ENCODE data around the gene ZBTB4. TPM values are rescaled to one million over a fixed set of nuclear protein-coding genes. Genes with fewer than 3 reads are reported as not detected.
"Not testable (repeated sequence)": the region's sequence is repeated elsewhere in the genome, so short reads cannot be mapped to it uniquely, and the experiment has no call there.

ZBTB4 gene
- total and polyA plus RNA-seq, 5 donors, result 41.7 to 86.2 (median 81.4) TPM

- H3K9me3 ChIP-seq (ENCODE audit: control insufficient read depth, low read length); H3K27me3 ChIP-seq (ENCODE audit: control insufficient read depth, insufficient read depth); DNase-seq; H3K4me3 ChIP-seq (ENCODE audit: low read length); ATAC-seq; intact Hi-C loops (cut with DNase I): not testable (repeated sequence)
- peaks cover 15% of the 10 kb centered on the region for H3K4me1 ChIP-seq (ENCODE audit: control insufficient read depth, insufficient read depth, low read length)
- H3K27ac ChIP-seq (ENCODE audit: low read length), result peak overlapping the region; percentile 30
- 66% methylated on average over 8 of the region's 8 CpGs for WGBS
These were observed 8.9 kb downstream of the ZBTB4 start for GRCh38 chr17:7470457-7470973.

GRCh38 chr17:7469843-7470242 is 9.6 kb downstream of the ZBTB4 start:
- DNase-seq; H3K4me3 ChIP-seq (ENCODE audit: low read length); ATAC-seq; H3K9me3 ChIP-seq (ENCODE audit: control insufficient read depth, low read length); H3K27me3 ChIP-seq (ENCODE audit: control insufficient read depth, insufficient read depth); intact Hi-C loops (cut with DNase I); H3K27ac ChIP-seq (ENCODE audit: low read length): not testable (repeated sequence)
- 91% methylated on average over 12 of the region's 12 CpGs for WGBS
- H3K4me1 ChIP-seq (ENCODE audit: control insufficient read depth, insufficient read depth, low read length), result peaks cover 14% of the 10 kb centered on the region

GRCh38 chr17:7468804-7469389 is 10.5 kb downstream of the ZBTB4 start:
- intact Hi-C loops (cut with DNase I), result no loop called here
- peaks cover 11% of the 10 kb centered on the region for H3K4me1 ChIP-seq (ENCODE audit: control insufficient read depth, insufficient read depth, low read length)
- no peak overlapping the region for H3K27ac ChIP-seq (ENCODE audit: low read length)
- 77% methylated on average over 12 of the region's 12 CpGs for WGBS
- no peaks in the 10 kb centered on the region for H3K27me3 ChIP-seq (ENCODE audit: control insufficient read depth, insufficient read depth)
- no peaks in the 10 kb centered on the region for H3K9me3 ChIP-seq (ENCODE audit: control insufficient read depth, low read length)
- peak in 1 of 3 donors; percentile 22 for DNase-seq
- no peak for ATAC-seq
- H3K4me3 ChIP-seq (ENCODE audit: low read length), result no peak overlapping the region

- Histone ChIP-seq H3K9me3 (ENCODE audit: control insufficient read depth, low read length) (no peaks in the 10 kb centered on the region), H3K27me3 (ENCODE audit: control insufficient read depth, insufficient read depth) (no peaks in the 10 kb centered on the region), H3K4me3 (ENCODE audit: low read length) (no peak overlapping the region), H3K27ac (ENCODE audit: low read length) (no peak overlapping the region), H3K4me1 (ENCODE audit: control insufficient read depth, insufficient read depth, low read length) (peaks cover 11% of the 10 kb centered on the region)
- DNase-seq, result peak in 1 of 3 donors; percentile 22
- intact Hi-C loops (cut with DNase I), result no loop called here
- no peak for ATAC-seq
- 85% methylated on average over 11 of the region's 11 CpGs for WGBS
These were observed 11.1 kb downstream of the ZBTB4 start for GRCh38 chr17:7468290-7468689.

- no peaks in the 10 kb centered on the region for H3K27me3 ChIP-seq (ENCODE audit: control insufficient read depth, insufficient read depth)
- ATAC-seq (no peak), DNase-seq (no peak)
- 94% methylated on average over 3 of the region's 3 CpGs for WGBS
- no peak overlapping the region for H3K4me3 ChIP-seq (ENCODE audit: low read length)
- H3K9me3 ChIP-seq (ENCODE audit: control insufficient read depth, low read length), result no peaks in the 10 kb centered on the region
- intact Hi-C loops (cut with DNase I), result loop anchor here in 1 of 4 donors (2.0 kb wide), 1 partner anchor 17 kb away; no protein-coding TSS in a partner anchor
- H3K4me1 ChIP-seq (ENCODE audit: control insufficient read depth, insufficient read depth, low read length), result peaks cover 11% of the 10 kb centered on the region
- H3K27ac ChIP-seq (ENCODE audit: low read length), result peak overlapping the region; percentile 83
These were observed 11.9 kb downstream of the ZBTB4 start for GRCh38 chr17:7467498-7467897.

GRCh38 chr17:7466639-7467341 is 12.6 kb downstream of the ZBTB4 start:
- DNase-seq (peak; percentile 87 to 90 (median 88)), ATAC-seq (peak; percentile 43 to 69)
- Histone ChIP-seq H3K4me1 (ENCODE audit: control insufficient read depth, insufficient read depth, low read length) (peaks cover 10% of the 10 kb centered on the region), H3K9me3 (ENCODE audit: control insufficient read depth, low read length) (no peaks in the 10 kb centered on the region), H3K4me3 (ENCODE audit: low read length) (no peak overlapping the region), H3K27me3 (ENCODE audit: control insufficient read depth, insufficient read depth) (no peaks in the 10 kb centered on the region), H3K27ac (ENCODE audit: low read length) (peak overlapping the region; percentile 83)
- intact Hi-C loops (cut with DNase I), result loop anchor here in 1 of 4 donors (2.0 kb wide), 1 partner anchor 16 kb away; no protein-coding TSS in a partner anchor
- 60% methylated on average over 16 of the region's 16 CpGs for WGBS

- 68% methylated on average over 9 of the region's 9 CpGs for WGBS
- intact Hi-C loops (cut with DNase I), result loop anchor here in 1 of 4 donors (2.0 kb wide), 1 partner anchor 15 kb away; no protein-coding TSS in a partner anchor
- H3K4me1 ChIP-seq (ENCODE audit: control insufficient read depth, insufficient read depth, low read length), result peaks cover 9% of the 10 kb centered on the region
- ATAC-seq (no peak), DNase-seq (no peak)
- peak overlapping the region; percentile 83 for H3K27ac ChIP-seq (ENCODE audit: low read length)
- H3K9me3 ChIP-seq (ENCODE audit: control insufficient read depth, low read length), result no peaks in the 10 kb centered on the region
- no peak overlapping the region for H3K4me3 ChIP-seq (ENCODE audit: low read length)
- H3K27me3 ChIP-seq (ENCODE audit: control insufficient read depth, insufficient read depth), result no peaks in the 10 kb centered on the region
These were observed 13.2 kb downstream of the ZBTB4 start for GRCh38 chr17:7466318-7466638.

GRCh38 chr17:7465597-7466275 is 13.7 kb downstream of the ZBTB4 start:
- Histone ChIP-seq H3K9me3 (ENCODE audit: control insufficient read depth, low read length) (no peaks in the 10 kb centered on the region), H3K4me1 (ENCODE audit: control insufficient read depth, insufficient read depth, low read length) (peaks cover 6% of the 10 kb centered on the region), H3K27me3 (ENCODE audit: control insufficient read depth, insufficient read depth) (no peaks in the 10 kb centered on the region), H3K4me3 (ENCODE audit: low read length) (no peak overlapping the region), H3K27ac (ENCODE audit: low read length) (peak overlapping the region; percentile 83)
- intact Hi-C loops (cut with DNase I), result loop anchor here in 1 of 4 donors (2.0 kb wide), 1 partner anchor 15 kb away; no protein-coding TSS in a partner anchor
- DNase-seq (peak in 2 of 3 donors; percentile 15 to 48), ATAC-seq (no peak)
- 86% methylated on average over 33 of the region's 33 CpGs for WGBS

- no peak for ATAC-seq
- intact Hi-C loops (cut with DNase I), result no loop called here
- H3K9me3 ChIP-seq (ENCODE audit: control insufficient read depth, low read length), result no peaks in the 10 kb centered on the region
These were observed 15.3 kb downstream of the ZBTB4 start for GRCh38 chr17:7464081-7464480.

GRCh38 chr17:7463372-7463846 is 16.0 kb downstream of the ZBTB4 start:
- Histone ChIP-seq H3K4me1 (ENCODE audit: control insufficient read depth, insufficient read depth, low read length) (peaks cover 4% of the 10 kb centered on the region), H3K27ac (ENCODE audit: low read length) (no peak overlapping the region), H3K27me3 (ENCODE audit: control insufficient read depth, insufficient read depth) (no peaks in the 10 kb centered on the region), H3K4me3 (ENCODE audit: low read length) (no peak overlapping the region), H3K9me3 (ENCODE audit: control insufficient read depth, low read length) (no peaks in the 10 kb centered on the region)
- ATAC-seq (no peak), DNase-seq (no peak)
- 85% methylated on average over 14 of the region's 14 CpGs for WGBS
- intact Hi-C loops (cut with DNase I), result no loop called here

More at GRCh38 chr17:7464081-7464480, 15.3 kb downstream of the ZBTB4 start:
- no peak for DNase-seq
- Histone ChIP-seq H3K4me3 (ENCODE audit: low read length) (no peak overlapping the region), H3K27ac (ENCODE audit: low read length) (no peak overlapping the region), H3K27me3 (ENCODE audit: control insufficient read depth, insufficient read depth) (no peaks in the 10 kb centered on the region), H3K4me1 (ENCODE audit: control insufficient read depth, insufficient read depth, low read length) (peaks cover 4% of the 10 kb centered on the region)
- 84% methylated on average over 9 of the region's 9 CpGs for WGBS
